ENCODE data around the gene RECQL.
"Not testable (repeated sequence)": the region's sequence is repeated elsewhere in the genome, so short reads cannot be mapped to it uniquely, and the experiment has no call there.

The RECQL gene

GRCh38 chr12:21500786-21501257, 613 bp downstream of the RECQL start:
- DNase-seq, result no peak

- no peak for DNase-seq
These were observed 1.7 kb downstream of the RECQL start for GRCh38 chr12:21499765-21500164.

GRCh38 chr12:21485998-21486397, 15.4 kb downstream of the RECQL start:
- DNase-seq, result no peak

- no peak for DNase-seq
These were observed 17.9 kb downstream of the RECQL start for GRCh38 chr12:21483531-21483930.

GRCh38 chr12:21478756-21479455, 22.5 kb downstream of the RECQL start:
- DNase-seq, result no peak

GRCh38 chr12:21476949-21477348, 24.5 kb downstream of the RECQL start:
- DNase-seq, result no peak

GRCh38 chr12:21475552-21475951, 25.9 kb downstream of the RECQL start:
- DNase-seq, result no peak

GRCh38 chr12:21472197-21472823, 29.1 kb downstream of the RECQL start:
- no peak for DNase-seq

- DNase-seq, result no peak
These were observed 30.1 kb downstream of the RECQL start for GRCh38 chr12:21471294-21471693.

GRCh38 chr12:21467334-21467733, 34.1 kb downstream of the RECQL start:
- DNase-seq, result not testable (repeated sequence)

GRCh38 chr12:21459474-21459873, 42.0 kb downstream of the RECQL start:
- no peak for DNase-seq

- peak; percentile 46 for DNase-seq
These were observed 45.1 kb downstream of the RECQL start for GRCh38 chr12:21456291-21456780.

- no peak for DNase-seq
These were observed 48.1 kb downstream of the RECQL start for GRCh38 chr12:21453312-21453852.

GRCh38 chr12:21451529-21451928, 49.9 kb downstream of the RECQL start:
- DNase-seq, result no peak

GRCh38 chr12:21444193-21445146, 57.0 kb downstream of the RECQL start:
- no peak for DNase-seq

- DNase-seq, result no peak
These were observed 62.1 kb downstream of the RECQL start for GRCh38 chr12:21439347-21439746.

GRCh38 chr12:21438643-21439042, 62.8 kb downstream of the RECQL start:
- DNase-seq, result no peak

- no peak for DNase-seq
These were observed 66.7 kb downstream of the RECQL start for GRCh38 chr12:21434699-21435098.

- no peak for DNase-seq
These were observed 67.9 kb downstream of the RECQL start for GRCh38 chr12:21433525-21433924.

- no peak for DNase-seq
These were observed 71.4 kb downstream of the RECQL start for GRCh38 chr12:21429994-21430393.

- DNase-seq, result no peak
These were observed 73.2 kb downstream of the RECQL start for GRCh38 chr12:21428241-21428640.

- not testable (repeated sequence) for DNase-seq
These were observed 82.3 kb downstream of the RECQL start for GRCh38 chr12:21419009-21419699.

Data from stimulated activated naive CD4-positive, alpha-beta T cell treated with Interleukin-2 at 50 U/mL for 16 hours (primary cell).